HepG2 (cell line): ENCODE data around the gene LCN12. TPM values are rescaled to one million over a fixed set of nuclear protein-coding genes. Genes with fewer than 3 reads are reported as not detected.

Experiments used
- ATAC-seq: fragments of 200-7000 bp; cut with Tn5 transposase; 3 replicates; pipeline ENCODE4 v1.9.1; 2020; ENCODE audit warnings: mild to moderate bottlenecking, moderate library complexity
- BruUV-seq: library from RNA; stranded (reverse); fragments of 400-500 nt; replicated peaks from 2 replicates; lab custom pipeline; 2021; lab: Mats Ljungman, UMichigan
- CTCF ChIA-PET: fragments of 300-600 bp; formaldehyde crosslinking; extraction: SDS; loops from one replicate; lab custom pipeline; 2021; ENCODE audit warnings: low total read pairs, inconsistent platforms, low intra/inter-chr PET ratio; lab: Yijun Ruan, JAX
- POLR2A ChIA-PET: fragments of 350-600 bp; sonication (Branson Sonifier 250); formaldehyde crosslinking; loops from one replicate; lab custom pipeline; 2020; ENCODE audit warnings: antibody characterized with exemption, inconsistent platforms; lab: Yijun Ruan, JAX
- DNase-seq: peaks from one replicate; pipeline ENCODE4 v3.0.0-alpha.2; 2015; ENCODE audit warnings: low spot score
- FAIRE-seq: peaks from 3 replicates; lab custom pipeline; 2011; peaks lifted over from hg19 to GRCh38; lab: Jason Lieb, UNC
- H2AFZ ChIP-seq: one replicate; pipeline ENCODE4 v1.6.1; 2011; ENCODE audit warnings: low read length, inconsistent platforms
- H3K27ac ChIP-seq: fragments of 300-600 bp; 3 replicates; pipeline ENCODE4 v1.8.0; 2011; ENCODE audit warnings: mixed run types, mild to moderate bottlenecking, mixed read lengths, low read length, inconsistent platforms; ENCODE audit not compliant: insufficient read depth; ENCODE audit errors: extremely low read length
- H3K27me3 ChIP-seq, 2 experiments: fragments of 200-600 bp in 1 of 2; 2 replicates in 1 of 2; 3 replicates in 1 of 2; pipeline versions ENCODE4 v1.6.0 to v1.8.0; 2011; ENCODE audit warnings: low read length in 2 of 2, mild to moderate bottlenecking in 2 of 2, moderate library complexity in 2 of 2, inconsistent platforms in 1 of 2; ENCODE audit not compliant: insufficient read depth in 2 of 2, control insufficient read depth in 1 of 2
- H3K36me3 ChIP-seq, 2 experiments: fragments of 200-600 bp in 1 of 2; replicated peaks in 1 of 2; 2 replicates in 1 of 2; 3 replicates in 1 of 2; pipeline versions ENCODE4 v1.5.1 to v1.8.0; 2011; ENCODE audit warnings: low read length in 2 of 2, inconsistent platforms in 1 of 2; ENCODE audit not compliant: insufficient read depth in 2 of 2, control insufficient read depth in 1 of 2
- H3K4me1 ChIP-seq: 2 replicates; pipeline ENCODE4 v1.5.1; 2012; ENCODE audit warnings: low read length, inconsistent platforms; ENCODE audit not compliant: insufficient read depth
- H3K4me2 ChIP-seq: 2 replicates; pipeline ENCODE4 v1.6.0; 2011; ENCODE audit warnings: low read depth, low read length, inconsistent platforms
- H3K4me3 ChIP-seq, 3 experiments: fragments of 200-600 bp in 1 of 3; sonication (generic), shearing (Covaris generic) in 1 of 3; replicated peaks in 1 of 3; 2 replicates each; pipeline ENCODE4 v1.5.1; 2011 to 2016; ENCODE audit warnings: low read length in 3 of 3, inconsistent platforms in 2 of 3, low read depth in 2 of 3, mild to moderate bottlenecking in 2 of 3, control low read depth in 1 of 3, mixed read lengths in 1 of 3; ENCODE audit not compliant: insufficient read depth in 1 of 3
- H3K79me2 ChIP-seq: one replicate; pipeline ENCODE4 v1.6.1; 2011; ENCODE audit warnings: low read length, inconsistent platforms; ENCODE audit not compliant: insufficient read depth
- H3K9ac ChIP-seq: 2 replicates; pipeline ENCODE4 v1.6.0; 2011; ENCODE audit warnings: mild to moderate bottlenecking, low read depth, low read length, inconsistent platforms; ENCODE audit not compliant: insufficient read depth
- H3K9me3 ChIP-seq: 2 replicates; pipeline ENCODE4 v1.5.1; 2012; ENCODE audit warnings: mild to moderate bottlenecking, low read length
- H4K20me1 ChIP-seq: 2 replicates; pipeline ENCODE4 v1.6.0; 2011; ENCODE audit warnings: inconsistent platforms, mild to moderate bottlenecking, low read length, moderate library complexity; ENCODE audit not compliant: insufficient read depth
- BRF2 ChIP-seq: sonication (generic); formaldehyde crosslinking; IDR thresholded peaks from 2 replicates; pipeline ENCODE4 v1.8.1; 2022; ENCODE audit warnings: mild to moderate bottlenecking, missing genetic modification reagents
- CSRNP2 ChIP-seq: sonication (generic); formaldehyde crosslinking; conservative IDR thresholded peaks from 2 replicates; pipeline ENCODE4 v1.8.0; 2022; ENCODE audit warnings: low read depth, missing genetic modification reagents
- DMAP1 ChIP-seq: IDR thresholded peaks from 2 replicates; pipeline ENCODE4 v1.6.1; 2016
- GATA4 ChIP-seq: sonication (generic); IDR thresholded peaks from 2 replicates; pipeline ENCODE4 v1.6.1; 2016; ENCODE audit warnings: antibody characterized with exemption, low read depth, borderline replicate concordance
- SATB2 ChIP-seq: sonication (generic); formaldehyde crosslinking; IDR thresholded peaks from 2 replicates; pipeline ENCODE4 v1.5.0; 2020; ENCODE audit warnings: missing genetic modification reagents
- SNAPC4 ChIP-seq: sonication (generic); formaldehyde crosslinking; IDR thresholded peaks from 2 replicates; pipeline ENCODE4 v1.4.0; 2020; ENCODE audit warnings: mild to moderate bottlenecking, missing genetic modification reagents
- XRCC5 ChIP-seq: fragments of 200-400 bp; formaldehyde crosslinking; optimal IDR thresholded peaks from 2 replicates; pipeline ENCODE3; 2017; ENCODE audit warnings: mild to moderate bottlenecking, low read length
- ZNF274 ChIP-seq: sonication (generic); formaldehyde crosslinking; IDR thresholded peaks from 2 replicates; pipeline ENCODE4 v1.5.1; 2020; ENCODE audit warnings: mild to moderate bottlenecking, missing genetic modification reagents
- ZNF703 ChIP-seq: sonication (generic); formaldehyde crosslinking; IDR thresholded peaks from 2 replicates; pipeline ENCODE4 v1.5.1; 2020; ENCODE audit warnings: missing genetic modification reagents, mild to moderate bottlenecking, moderate library complexity, borderline replicate concordance
- ZNF710 ChIP-seq: sonication (generic); formaldehyde crosslinking; IDR thresholded peaks from 2 replicates; pipeline ENCODE4 v1.5.0; 2020; ENCODE audit warnings: mild to moderate bottlenecking, missing genetic modification reagents, borderline replicate concordance
- WGBS: methylation state at CpG from one replicate; pipeline ENCODE4 v1.1.6; 2017; ENCODE audit warnings: low lambda C conversion rate; 5-methylcytosine and 5-hydroxymethylcytosine counted together
- in situ Hi-C: cut with HindIII; loops from 2 replicates; pipeline ENCODE4 v1.10.0; 2017; ENCODE audit warnings: low pct_unique_long_range_greater_than_20kb; ENCODE audit not compliant: extremely low pct_ligation_motif_present
- intact Hi-C: fragments of 100-400 bp; cut with micrococcal nuclease; formaldehyde crosslinking; loops from one replicate; pipeline ENCODE4 v1.10.0; 2022; ENCODE audit not compliant: unreplicated experiment
- polyA plus RNA-seq, 8 experiments: library from polyadenylated mRNA; depleted of rRNA in 3 of 8; stranded (reverse) in 7 of 8; unstranded in 1 of 8; fragments of >200 nt; fragmentation: Illumina TruSeq in 4 of 8; extraction: Trizol in 4 of 8; gene quantifications; 2 replicates each; pipeline versions ENCODE4 v1.2.1 to v1.2.3, GENCODE V29; 2011 to 2016; ENCODE audit warnings: low read depth in 4 of 8, missing spikeins in 1 of 8, mixed read lengths in 1 of 8; ENCODE audit not compliant: insufficient read depth in 1 of 8
- total RNA-seq, 5 experiments: library from RNA; depleted of rRNA; stranded (reverse); fragments of >200 nt; fragmentation: Illumina TruSeq; extraction: Trizol; gene quantifications; 2 replicates each; pipeline ENCODE4 v1.2.3, GENCODE V29; 2016; ENCODE audit warnings: low read depth in 1 of 5

Gene LCN12
- total and polyA plus RNA-seq, 2 of the 13 experiments (the other 11 are each of a cell fraction or from before 2014, with no cell fraction given), result 3.4 to 6.9 TPM

GRCh38 chr9:136915632-136916329, 36.3 kb upstream of the LCN12 start:
- H3K4me1 ChIP-seq, result no peaks in the 10 kb centered on the region
- H3K27ac ChIP-seq, result no peak overlapping the region
- ChIA-PET CTCF (no interaction called here), POLR2A (no interaction called here)
- H3K79me2 ChIP-seq, result peaks cover 4% of the 10 kb centered on the region
- no peaks in the 10 kb centered on the region for H4K20me1 ChIP-seq
- WGBS, result 92% methylated on average over 17 of the region's 21 CpGs
- H3K27me3 ChIP-seq, result no peaks in the 10 kb centered on the region
- intact Hi-C loops, result no loop called here
- no peaks in the 10 kb centered on the region for H3K9me3 ChIP-seq
- ATAC-seq, result no peak
- in situ Hi-C loops, result no loop called here
- H3K4me3 ChIP-seq, result no peak overlapping the region
- peaks cover 29 to 60% of the 10 kb centered on the region in 2 experiments for H3K36me3 ChIP-seq
- no peak overlapping the region for H2AFZ ChIP-seq
- no peak overlapping the region for H3K4me2 ChIP-seq
- H3K9ac ChIP-seq, result no peak overlapping the region
- no peak for DNase-seq
- FAIRE-seq, result no peak
- no TSS peak for BruUV-seq
- no peak for TF ChIP-seq ZNF710 (CRISPR knock-in tag)
- no peak for TF ChIP-seq CSRNP2 (CRISPR knock-in tag)
- no peak for TF ChIP-seq DMAP1 (CRISPR knock-in tag)
- TF ChIP-seq ZNF274, result no peak
- no peak for TF ChIP-seq GATA4
- no peak for TF ChIP-seq XRCC5
- TF ChIP-seq SNAPC4 (CRISPR knock-in tag), result no peak
- no peak for TF ChIP-seq BRF2 (CRISPR knock-in tag)
- no peak for TF ChIP-seq ZNF703 (CRISPR knock-in tag)
- TF ChIP-seq SATB2 (CRISPR knock-in tag), result no peak
